CD8-positive, alpha-beta memory T cell (primary cell): ENCODE data around the gene FERMT2. TPM values are rescaled to one million over a fixed set of nuclear protein-coding genes. Genes with fewer than 3 reads are reported as not detected.
"Not testable (repeated sequence)": the region's sequence is repeated elsewhere in the genome, so short reads cannot be mapped to it uniquely, and the experiment has no call there.

ENCODE experiments used
- CTCF ChIA-PET: fragments of 350-600 bp; sonication (Branson Sonifier 250); formaldehyde crosslinking; loops from one replicate; lab custom pipeline; 2021; ENCODE audit warnings: antibody characterized with exemption; lab: Charles Lee
- POLR2A ChIA-PET: fragments of 350-600 bp; sonication (Branson Sonifier 250); formaldehyde crosslinking; loops from one replicate; lab custom pipeline; 2021; ENCODE audit warnings: antibody characterized with exemption; lab: Charles Lee
- DNase-seq, 5 donors: peaks; one replicate each; pipeline versions ENCODE4 v3.0.0 to v3.0.0-alpha.2; 2020 to 2022; ENCODE audit warnings: mixed read lengths in 1 of 5
- H3K27ac ChIP-seq: one replicate; pipeline ENCODE4 v1.7.0; 2013; ENCODE audit warnings: low read depth, mild to moderate bottlenecking, low read length, moderate library complexity
- H3K27me3 ChIP-seq: 2 replicates; pipeline ENCODE4 v1.7.0; 2013; ENCODE audit warnings: low read length, mild to moderate bottlenecking; ENCODE audit not compliant: insufficient read depth, poor library complexity, severe bottlenecking
- H3K36me3 ChIP-seq: 2 replicates; pipeline ENCODE4 v1.7.0; 2013; ENCODE audit warnings: mild to moderate bottlenecking, low read length, moderate library complexity; ENCODE audit not compliant: insufficient read depth
- H3K4me1 ChIP-seq: 2 replicates; pipeline ENCODE4 v1.7.0; 2013; ENCODE audit warnings: mild to moderate bottlenecking, low read length, moderate library complexity; ENCODE audit not compliant: insufficient read depth
- H3K4me3 ChIP-seq: 2 replicates; pipeline ENCODE4 v1.7.0; 2013; ENCODE audit warnings: mild to moderate bottlenecking, low read length
- H3K9me3 ChIP-seq: 2 replicates; pipeline ENCODE4 v1.7.0; 2013; ENCODE audit warnings: mild to moderate bottlenecking, low read length
- H3K27ac Mint-ChIP-seq, 8 donors: one replicate each; pipeline ENCODE4 v1.8.0; 2020 to 2021; ENCODE audit warnings: mixed read lengths in 8 of 8, mild to moderate bottlenecking in 6 of 8, inconsistent platforms in 3 of 8, moderate library complexity in 3 of 8
- H3K27me3 Mint-ChIP-seq, 2 donors: one replicate each; pipeline ENCODE4 v1.8.0; 2020 to 2021; ENCODE audit warnings: mixed read lengths in 2 of 2, mild to moderate bottlenecking in 1 of 2, moderate library complexity in 1 of 2
- H3K36me3 Mint-ChIP-seq, 3 donors: one replicate each; pipeline ENCODE4 v1.8.0; 2020 to 2021; ENCODE audit warnings: mixed read lengths in 3 of 3, inconsistent platforms in 1 of 3, mild to moderate bottlenecking in 1 of 3
- H3K4me1 Mint-ChIP-seq, 3 donors: one replicate each; pipeline ENCODE4 v1.8.0; 2020 to 2021; ENCODE audit warnings: mixed read lengths in 3 of 3, inconsistent platforms in 1 of 3, mild to moderate bottlenecking in 1 of 3
- H3K4me3 Mint-ChIP-seq, 7 donors: one replicate each; pipeline ENCODE4 v1.8.0; 2020 to 2021; ENCODE audit warnings: mixed read lengths in 7 of 7, mild to moderate bottlenecking in 6 of 7, moderate library complexity in 4 of 7, inconsistent platforms in 2 of 7
- H3K9me3 Mint-ChIP-seq, 5 donors: one replicate each; pipeline ENCODE4 v1.8.0; 2020 to 2022; ENCODE audit warnings: mixed read lengths in 5 of 5, mild to moderate bottlenecking in 3 of 5, moderate library complexity in 2 of 5, inconsistent platforms in 1 of 5
- polyA plus RNA-seq: library from polyadenylated mRNA; unstranded; fragments of 300-500 nt; fragmentation: Illumina TruSeq; gene quantifications from one replicate; pipeline ENCODE4 v1.2.3, GENCODE V29; 2021
- total RNA-seq, 2 experiments: library from RNA; stranded (reverse); gene quantifications; one replicate each; pipeline ENCODE4 v1.2.3, GENCODE V29; 2021

Gene FERMT2
- total and polyA plus RNA-seq, 3 experiments from 2014 or later = 0.51 to 1.7 (median 0.93) TPM

DNA sequence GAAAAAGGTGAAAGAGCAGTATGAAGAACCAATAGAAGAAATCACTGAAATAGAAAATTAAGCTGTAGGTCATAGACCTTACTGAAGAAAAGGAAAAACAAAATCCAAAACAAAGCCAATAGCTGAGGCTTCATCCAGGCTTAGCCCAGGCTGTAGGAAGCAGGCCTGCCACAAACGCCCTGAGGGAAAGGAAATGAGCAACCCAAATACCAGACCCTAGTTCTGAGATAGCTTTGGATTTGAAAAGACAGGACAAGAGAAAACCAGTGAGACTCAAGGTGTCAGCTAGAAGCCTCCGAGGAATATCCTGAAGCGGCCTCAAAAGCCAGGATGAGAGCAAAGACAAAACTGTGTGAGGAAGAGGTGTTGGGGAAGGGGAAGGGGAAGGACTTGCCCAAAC lies 79.2 kb downstream of the FERMT2 start:
- Mint-ChIP-seq H3K4me3 (no peak overlapping the region), H3K27me3 (peaks cover 0 to 6% of the 10 kb centered on the region in 2 donors), H3K4me1 (no peaks in the 10 kb centered on the region), H3K9me3 (no peaks in the 10 kb centered on the region), H3K36me3 (peaks cover 0 to 5% (median 0%) of the 10 kb centered on the region in 3 donors), H3K27ac (no peak overlapping the region)
- no peaks in the 10 kb centered on the region for H3K36me3 ChIP-seq
- no peak overlapping the region for H3K27ac ChIP-seq
- no peaks in the 10 kb centered on the region for H3K9me3 ChIP-seq
- ChIA-PET CTCF (no interaction called here), POLR2A (no interaction called here)
- H3K4me3 ChIP-seq = no peak overlapping the region
- no peaks in the 10 kb centered on the region for H3K27me3 ChIP-seq
- no peaks in the 10 kb centered on the region for H3K4me1 ChIP-seq
- DNase-seq = no peak

DNA sequence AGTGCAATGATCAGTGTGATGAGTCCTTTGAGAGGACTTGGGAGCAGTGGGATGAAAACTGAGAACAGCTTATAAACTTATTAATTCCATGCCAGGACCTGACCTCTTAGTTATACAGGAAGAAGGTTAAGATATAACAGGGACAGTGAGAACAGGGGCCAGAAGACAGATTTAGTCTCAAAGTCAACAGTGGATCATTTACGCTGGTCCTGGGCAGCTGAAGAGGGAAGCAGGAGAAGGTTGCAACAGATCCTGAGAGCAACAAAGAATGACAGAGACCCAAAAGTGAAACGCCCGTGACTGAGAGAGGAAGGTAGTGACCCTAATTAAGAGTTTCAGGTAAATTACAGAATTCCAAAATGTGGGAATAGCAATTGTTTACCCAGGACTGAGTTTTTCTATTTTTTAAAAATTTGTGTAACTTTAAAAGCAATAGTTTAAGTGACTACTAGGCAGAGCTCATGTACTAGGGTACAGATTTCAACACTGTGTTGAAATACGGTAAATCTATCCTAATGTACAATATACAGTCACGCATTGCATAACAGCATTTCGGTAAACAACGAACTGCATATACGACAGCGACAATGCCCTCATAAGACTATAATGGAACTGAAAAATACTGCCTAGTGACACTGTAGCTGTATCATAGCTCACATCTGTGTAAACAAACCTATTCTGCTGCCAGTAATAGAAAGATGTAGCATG lies 81.8 kb downstream of the FERMT2 start:
- no peaks in the 10 kb centered on the region for H3K27me3 ChIP-seq
- no peaks in the 10 kb centered on the region for H3K4me1 ChIP-seq
- Mint-ChIP-seq H3K9me3 (no peaks in the 10 kb centered on the region), H3K4me1 (no peaks in the 10 kb centered on the region), H3K4me3 (no peak overlapping the region), H3K27ac (no peak overlapping the region), H3K27me3 (peaks cover 0 to 3% of the 10 kb centered on the region in 2 donors), H3K36me3 (peaks cover 0 to 5% (median 0%) of the 10 kb centered on the region in 3 donors)
- no peaks in the 10 kb centered on the region for H3K9me3 ChIP-seq
- no peaks in the 10 kb centered on the region for H3K36me3 ChIP-seq
- ChIA-PET CTCF (interaction anchor here (1.0 kb wide), 1 partner anchor 27 kb away, joined by 3 read pairs; no protein-coding TSS in a partner anchor), POLR2A (no interaction called here)
- DNase-seq = no peak
- no peak overlapping the region for H3K4me3 ChIP-seq
- H3K27ac ChIP-seq = no peak overlapping the region

DNA sequence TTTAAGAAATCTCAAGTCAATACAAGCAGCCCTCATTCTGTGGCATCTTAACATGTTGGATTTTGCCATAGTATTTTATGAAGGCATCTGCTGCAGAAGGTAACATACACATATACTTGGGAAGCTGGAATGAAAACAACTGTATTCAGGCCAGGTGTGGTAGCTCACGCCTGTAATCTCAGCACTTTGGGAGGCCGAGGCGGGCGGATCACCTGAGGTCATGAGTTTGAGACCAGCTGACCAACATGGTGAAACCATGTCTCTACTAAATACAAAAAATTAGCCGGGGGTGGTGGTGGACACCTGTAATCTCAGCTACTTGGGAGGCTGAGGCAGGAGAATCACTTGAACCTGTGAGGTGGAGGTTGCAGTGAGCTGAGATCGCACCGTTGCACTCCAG lies 86.0 kb downstream of the FERMT2 start:
- DNase-seq, H3K36me3 ChIP-seq, H3K36me3 Mint-ChIP-seq, H3K4me1 ChIP-seq, H3K4me1 Mint-ChIP-seq, H3K27ac ChIP-seq, H3K27me3 ChIP-seq, POLR2A ChIA-PET, H3K4me3 Mint-ChIP-seq, H3K27me3 Mint-ChIP-seq, H3K9me3 ChIP-seq, H3K27ac Mint-ChIP-seq, CTCF ChIA-PET, H3K4me3 ChIP-seq, H3K9me3 Mint-ChIP-seq: not testable (repeated sequence)

DNA sequence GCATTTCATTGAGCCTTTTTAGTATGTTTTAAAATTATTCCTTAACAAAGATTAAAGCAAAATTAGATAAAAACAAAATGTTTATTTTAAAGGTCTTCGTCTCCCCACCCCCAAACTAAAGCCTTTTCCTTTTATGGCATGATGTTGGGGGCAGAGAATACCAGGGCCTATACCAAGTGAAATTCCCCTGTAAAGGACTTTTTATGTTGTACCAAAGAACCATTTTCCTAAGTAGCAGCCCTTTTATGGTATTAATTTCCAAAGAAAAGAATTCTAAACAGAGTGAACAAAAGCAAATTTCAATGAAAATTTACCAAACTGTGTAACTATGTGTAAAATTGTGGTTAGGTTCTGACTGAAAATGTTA lies 87.5 kb downstream of the FERMT2 start:
- H3K9me3 Mint-ChIP-seq = no peaks in the 10 kb centered on the region

DNA sequence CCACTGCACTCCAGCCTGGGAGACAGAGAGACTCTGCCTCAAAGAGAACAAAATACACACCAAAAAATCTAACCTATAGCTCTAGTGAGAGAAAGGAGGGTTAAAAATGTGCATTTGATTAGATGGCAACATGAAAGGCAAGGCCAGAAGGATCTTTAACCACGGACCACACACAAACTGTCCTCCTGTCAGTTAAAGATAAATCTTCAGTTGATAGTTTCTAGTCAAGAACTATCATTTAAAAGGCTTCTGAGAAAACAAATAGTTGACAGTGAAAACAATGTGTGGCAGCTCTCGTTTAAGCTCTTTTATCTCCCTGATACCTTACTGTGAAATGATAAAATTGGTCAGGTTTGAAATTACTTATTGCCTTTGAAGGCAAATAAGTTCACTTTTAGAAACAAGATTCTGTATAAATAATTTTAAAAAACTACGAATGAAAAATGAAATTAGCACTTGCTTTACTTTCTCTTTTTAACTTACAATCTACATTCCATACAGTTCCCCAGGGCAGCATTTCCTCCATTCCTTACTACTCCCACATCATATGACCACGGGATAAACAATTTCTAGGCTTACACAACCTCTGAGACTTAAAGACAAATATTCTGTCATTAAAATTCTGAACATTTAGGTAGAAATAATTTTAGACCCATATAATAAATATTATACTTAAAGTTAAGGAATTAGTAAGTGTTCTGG lies 88.1 kb downstream of the FERMT2 start:
- no peaks in the 10 kb centered on the region for H3K27me3 Mint-ChIP-seq
- H3K36me3 Mint-ChIP-seq = no peaks in the 10 kb centered on the region
- CTCF ChIA-PET = no interaction called here

More for the DNA sequence above, 87.5 kb downstream of the FERMT2 start:
- DNase-seq = no peak
- Histone ChIP-seq H3K36me3 (no peaks in the 10 kb centered on the region), H3K9me3 (no peaks in the 10 kb centered on the region), H3K27me3 (no peaks in the 10 kb centered on the region), H3K4me3 (no peak overlapping the region), H3K4me1 (no peaks in the 10 kb centered on the region), H3K27ac (no peak overlapping the region)
- POLR2A ChIA-PET = no interaction called here
- Mint-ChIP-seq H3K27ac (no peak overlapping the region), H3K4me3 (no peak overlapping the region), H3K4me1 (no peaks in the 10 kb centered on the region), H3K27me3 (no peaks in the 10 kb centered on the region), H3K36me3 (no peaks in the 10 kb centered on the region)
- CTCF ChIA-PET = no interaction called here

DNA sequence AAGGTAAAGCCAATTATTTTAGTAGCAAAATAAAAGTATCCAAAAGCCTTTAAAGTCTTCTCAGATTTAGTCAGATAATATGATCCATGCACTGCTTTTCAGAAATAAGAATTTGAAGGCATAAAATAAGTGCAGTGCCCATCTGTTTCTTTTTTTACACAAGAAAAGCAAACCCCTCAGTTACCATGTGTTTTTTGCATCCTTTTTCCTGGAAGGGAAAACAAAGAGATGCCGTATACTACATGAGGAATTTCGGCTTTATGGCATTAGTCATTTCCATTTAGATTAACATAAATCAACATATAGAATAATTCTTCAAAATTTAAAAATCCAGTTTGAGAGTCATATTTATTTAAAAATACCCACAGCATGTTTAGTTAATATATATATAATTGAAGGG lies 89.4 kb downstream of the FERMT2 start:
- Histone ChIP-seq H3K4me3 (no peak overlapping the region), H3K4me1 (no peaks in the 10 kb centered on the region), H3K9me3 (no peaks in the 10 kb centered on the region), H3K36me3 (no peaks in the 10 kb centered on the region), H3K27me3 (no peaks in the 10 kb centered on the region), H3K27ac (no peak overlapping the region)
- Mint-ChIP-seq H3K4me1 (no peaks in the 10 kb centered on the region), H3K4me3 (no peak overlapping the region), H3K36me3 (no peaks in the 10 kb centered on the region), H3K9me3 (no peaks in the 10 kb centered on the region), H3K27me3 (no peaks in the 10 kb centered on the region), H3K27ac (no peak overlapping the region)
- ChIA-PET POLR2A (no interaction called here), CTCF (no interaction called here)
- DNase-seq = no peak

More for the DNA sequence above, 88.1 kb downstream of the FERMT2 start:
- DNase-seq = no peak
- Histone ChIP-seq H3K27ac (no peak overlapping the region), H3K4me3 (no peak overlapping the region), H3K27me3 (no peaks in the 10 kb centered on the region), H3K4me1 (no peaks in the 10 kb centered on the region), H3K9me3 (no peaks in the 10 kb centered on the region), H3K36me3 (no peaks in the 10 kb centered on the region)
- no peaks in the 10 kb centered on the region for H3K4me1 Mint-ChIP-seq
- H3K9me3 Mint-ChIP-seq = no peaks in the 10 kb centered on the region
- H3K4me3 Mint-ChIP-seq = no peak overlapping the region
- no peak overlapping the region for H3K27ac Mint-ChIP-seq
- POLR2A ChIA-PET = no interaction called here

DNA sequence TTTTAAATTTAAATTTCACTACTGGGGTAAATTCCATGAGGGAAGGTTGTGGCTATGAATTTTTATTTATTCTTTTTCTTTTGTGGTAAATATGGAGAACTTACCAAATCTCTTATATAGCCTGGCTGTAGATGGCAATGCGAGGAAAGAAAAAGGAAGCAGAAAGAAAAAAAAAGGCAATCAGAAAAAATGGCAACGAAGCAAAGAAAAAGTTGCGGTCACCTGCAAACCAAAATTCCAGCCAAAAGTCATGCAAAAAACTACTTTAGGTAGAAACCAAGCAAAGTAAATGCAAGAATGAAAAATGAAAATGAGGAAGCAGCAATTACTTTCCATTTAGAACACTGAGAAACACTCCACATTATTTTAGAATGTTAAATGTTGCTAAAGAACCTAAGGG lies 89.9 kb downstream of the FERMT2 start:
- Mint-ChIP-seq H3K27ac (no peak overlapping the region), H3K36me3 (no peaks in the 10 kb centered on the region), H3K9me3 (no peaks in the 10 kb centered on the region), H3K27me3 (no peaks in the 10 kb centered on the region), H3K4me1 (no peaks in the 10 kb centered on the region), H3K4me3 (no peak overlapping the region)
- Histone ChIP-seq H3K36me3 (no peaks in the 10 kb centered on the region), H3K9me3 (no peaks in the 10 kb centered on the region), H3K4me3 (no peak overlapping the region), H3K27me3 (no peaks in the 10 kb centered on the region), H3K27ac (no peak overlapping the region), H3K4me1 (no peaks in the 10 kb centered on the region)
- ChIA-PET CTCF (interaction anchor here (1.4 kb wide), 1 partner anchor 9 kb away, joined by 5 read pairs; no protein-coding TSS in a partner anchor), POLR2A (no interaction called here)
- no peak for DNase-seq

DNA sequence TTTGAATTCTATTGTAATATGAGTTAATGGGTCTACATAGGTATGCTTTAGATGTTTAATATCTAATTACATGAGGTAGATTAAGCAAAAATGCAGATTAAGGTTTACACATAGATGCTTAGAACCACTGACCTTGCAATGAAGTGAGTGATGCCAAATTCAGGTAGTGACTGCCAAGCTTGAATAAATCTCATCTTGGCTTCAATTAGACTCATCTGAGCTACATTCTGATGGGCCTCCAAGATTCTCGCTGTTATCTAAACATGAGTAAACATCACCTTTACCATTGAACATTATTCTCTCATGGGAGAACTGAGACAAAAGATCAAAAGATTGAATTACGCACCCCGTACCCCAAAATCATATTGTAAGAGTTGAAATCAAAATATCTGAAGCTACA lies 90.6 kb downstream of the FERMT2 start:
- H3K4me3 ChIP-seq = no peak overlapping the region
- Mint-ChIP-seq H3K4me3 (no peak overlapping the region), H3K27me3 (no peaks in the 10 kb centered on the region), H3K4me1 (no peaks in the 10 kb centered on the region), H3K9me3 (no peaks in the 10 kb centered on the region), H3K36me3 (no peaks in the 10 kb centered on the region), H3K27ac (no peak overlapping the region)
- no peak overlapping the region for H3K27ac ChIP-seq
- no peaks in the 10 kb centered on the region for H3K9me3 ChIP-seq
- no peak for DNase-seq
- ChIA-PET CTCF (interaction anchor here (1.1 to 1.4 kb wide), 2 partner anchors 10 to 11 kb away, joined by 3 to 5 read pairs; no protein-coding TSS in a partner anchor), POLR2A (no interaction called here)
- no peaks in the 10 kb centered on the region for H3K27me3 ChIP-seq
- H3K4me1 ChIP-seq = no peaks in the 10 kb centered on the region
- H3K36me3 ChIP-seq = no peaks in the 10 kb centered on the region
